GM23248 (cell line): ENCODE measurements around the gene GCGR.

Source experiments
- EZH2 ChIP-seq: fragments of 200-600 bp; sonication (generic); IDR thresholded peaks from 2 replicates; pipeline ENCODE4 v1.6.1; 2018; ENCODE audit warnings: antibody characterized with exemption, mild to moderate bottlenecking; ENCODE audit not compliant: insufficient read depth, poor library complexity, severe bottlenecking
- EZH2phosphoT487 ChIP-seq: fragments of 200-600 bp; sonication (generic); IDR thresholded peaks from 2 replicates; pipeline ENCODE4 v1.6.1; 2018; ENCODE audit warnings: antibody characterized with exemption, moderate library complexity, mild to moderate bottlenecking, low read depth; ENCODE audit not compliant: insufficient read depth

DNA sequence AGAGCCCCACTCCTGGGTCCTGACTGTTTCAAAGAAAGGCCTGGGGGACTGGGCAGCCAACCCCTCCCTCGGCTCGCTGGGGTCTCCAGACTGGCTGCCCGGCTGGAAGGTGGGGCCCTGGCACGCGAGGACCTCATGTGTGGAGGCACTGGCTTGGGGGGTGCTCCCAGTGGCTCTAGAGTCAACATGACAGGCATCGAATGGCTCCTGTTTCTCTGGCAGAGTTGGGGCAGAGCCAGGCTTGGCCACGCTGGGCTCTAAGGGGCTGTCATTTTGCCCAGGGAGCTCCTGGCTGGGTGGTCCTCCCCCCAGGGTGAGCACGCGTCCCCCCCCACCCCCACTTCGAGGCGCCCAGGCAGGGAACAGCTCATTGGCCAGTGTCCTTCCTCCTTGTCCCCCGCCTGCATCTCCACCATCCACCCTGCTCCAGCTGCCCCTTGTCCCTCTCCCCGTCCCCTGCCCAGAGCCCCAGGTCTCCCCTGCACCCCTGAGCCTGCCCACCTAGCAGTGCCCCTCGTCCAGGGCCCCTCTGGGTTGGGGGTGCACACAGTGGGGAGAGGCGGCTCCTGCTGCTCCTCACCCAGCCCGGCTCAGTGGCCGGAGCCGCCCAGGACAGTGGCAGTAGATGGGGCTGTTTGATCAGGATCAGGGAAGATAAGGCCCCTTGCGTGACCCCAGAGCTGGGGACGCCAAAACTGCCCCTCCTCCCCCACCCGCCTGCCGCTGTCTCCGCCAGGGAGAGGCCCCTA lies 2.7 kb downstream of the GCGR start:
- TF ChIP-seq EZH2phosphoT487 = no peak
- TF ChIP-seq EZH2 = no peak
